ENCODE measurements around the gene IFNGR1. TPM values are rescaled to one million over a fixed set of nuclear protein-coding genes. Genes with fewer than 3 reads are reported as not detected.
"Not testable (repeated sequence)": the region's sequence is repeated elsewhere in the genome, so short reads cannot be mapped to it uniquely, and the experiment has no call there.

The IFNGR1 gene
- 10 to 100 TPM in 11 of 12 donors, not detected in 1; 39.7 to 73.4 (median 53.3) TPM for polyA plus RNA-seq (ENCODE audit: insufficient read length in 12 of 12)
- long read RNA-seq, donor 1, transcript IFNGR1-201 (7 exons, 2,139 nt), result major isoform, 43 of 44 reads
- long read RNA-seq, donor 1, partial matches to known transcripts, result 0 of 44 reads
- long read RNA-seq, donor 1, other reads (novel, unspliced or antisense), result 0 of 44 reads
- long read RNA-seq, donor 2, transcript IFNGR1-201 (7 exons, 2,139 nt), result major isoform, 26 of 26 reads
- long read RNA-seq, donor 2, partial matches to known transcripts, result 0 of 26 reads
- long read RNA-seq, donor 2, other reads (novel, unspliced or antisense), result 0 of 26 reads
- long read RNA-seq, donor 3, partial matches to known transcripts, result 0 of 4 reads
- long read RNA-seq, donor 3, other reads (novel, unspliced or antisense), result 0 of 4 reads
- long read RNA-seq, donor 4, transcript IFNGR1-201 (7 exons, 2,139 nt), result major isoform, 5 of 5 reads
- long read RNA-seq, donor 4, partial matches to known transcripts, result 0 of 5 reads
- long read RNA-seq, donor 4, other reads (novel, unspliced or antisense), result 0 of 5 reads
- long read RNA-seq, donor 5, transcript IFNGR1-201 (7 exons, 2,139 nt), result major isoform, 20 of 21 reads
- long read RNA-seq, donor 5, partial matches to known transcripts, result 0 of 21 reads
- long read RNA-seq, donor 5, other reads (novel, unspliced or antisense), result 0 of 21 reads
- long read RNA-seq, donor 6, transcript IFNGR1-201 (7 exons, 2,139 nt), result major isoform, 19 of 19 reads
- long read RNA-seq, donor 6, partial matches to known transcripts, result 0 of 19 reads
- long read RNA-seq, donor 6, other reads (novel, unspliced or antisense), result 0 of 19 reads
- long read RNA-seq, donor 7, transcript IFNGR1-201 (7 exons, 2,139 nt), result major isoform, 9 of 10 reads
- long read RNA-seq, donor 7, partial matches to known transcripts, result 0 of 10 reads
- long read RNA-seq, donor 7, other reads (novel, unspliced or antisense), result 0 of 10 reads
- long read RNA-seq, donor 8, transcript IFNGR1-201 (7 exons, 2,139 nt), result major isoform, 14 of 16 reads
- long read RNA-seq, donor 8, partial matches to known transcripts, result 0 of 16 reads
- long read RNA-seq, donor 8, other reads (novel, unspliced or antisense), result 0 of 16 reads
- long read RNA-seq, donor 9, transcript IFNGR1-201 (7 exons, 2,139 nt), result major isoform, 16 of 17 reads
- long read RNA-seq, donor 9, partial matches to known transcripts, result 0 of 17 reads
- long read RNA-seq, donor 9, other reads (novel, unspliced or antisense), result 0 of 17 reads
- long read RNA-seq, donor 10, transcript IFNGR1-201 (7 exons, 2,139 nt), result major isoform, 15 of 15 reads
- long read RNA-seq, donor 10, partial matches to known transcripts, result 0 of 15 reads
- long read RNA-seq, donor 10, other reads (novel, unspliced or antisense), result 0 of 15 reads
- long read RNA-seq, donor 11, transcript IFNGR1-201 (7 exons, 2,139 nt), result major isoform, 18 of 18 reads
- long read RNA-seq, donor 11, partial matches to known transcripts, result 0 of 18 reads
- long read RNA-seq, donor 11, other reads (novel, unspliced or antisense), result 0 of 18 reads

- peak; percentile 95 for DNase-seq
These were observed at the start of gene IFNGR1 for GRCh38 chr6:137218917-137219663. TSS of gene IFNGR1 (minus strand) at chr6:137219385. CDS start at chr6:137219327, 58 bp downstream.

GRCh38 chr6:137268911-137269310, 49.7 kb upstream of the IFNGR1 start:
- no peak for DNase-seq

DNA sequence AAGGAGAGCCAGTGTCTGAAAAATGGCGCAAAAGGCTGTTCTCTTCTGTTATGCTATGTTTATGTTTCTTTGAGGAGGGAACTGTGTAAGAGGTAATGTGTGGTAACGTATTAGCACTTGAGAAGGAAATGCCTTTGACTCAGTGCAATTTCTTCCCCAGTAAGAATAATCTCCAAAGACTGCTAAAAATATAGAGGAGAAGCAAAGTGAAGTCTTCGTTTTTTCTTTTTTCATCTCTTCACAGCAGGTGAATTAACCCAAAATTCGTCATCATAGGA, 47.1 kb upstream of the IFNGR1 start:
- DNase-seq, result no peak

DNA sequence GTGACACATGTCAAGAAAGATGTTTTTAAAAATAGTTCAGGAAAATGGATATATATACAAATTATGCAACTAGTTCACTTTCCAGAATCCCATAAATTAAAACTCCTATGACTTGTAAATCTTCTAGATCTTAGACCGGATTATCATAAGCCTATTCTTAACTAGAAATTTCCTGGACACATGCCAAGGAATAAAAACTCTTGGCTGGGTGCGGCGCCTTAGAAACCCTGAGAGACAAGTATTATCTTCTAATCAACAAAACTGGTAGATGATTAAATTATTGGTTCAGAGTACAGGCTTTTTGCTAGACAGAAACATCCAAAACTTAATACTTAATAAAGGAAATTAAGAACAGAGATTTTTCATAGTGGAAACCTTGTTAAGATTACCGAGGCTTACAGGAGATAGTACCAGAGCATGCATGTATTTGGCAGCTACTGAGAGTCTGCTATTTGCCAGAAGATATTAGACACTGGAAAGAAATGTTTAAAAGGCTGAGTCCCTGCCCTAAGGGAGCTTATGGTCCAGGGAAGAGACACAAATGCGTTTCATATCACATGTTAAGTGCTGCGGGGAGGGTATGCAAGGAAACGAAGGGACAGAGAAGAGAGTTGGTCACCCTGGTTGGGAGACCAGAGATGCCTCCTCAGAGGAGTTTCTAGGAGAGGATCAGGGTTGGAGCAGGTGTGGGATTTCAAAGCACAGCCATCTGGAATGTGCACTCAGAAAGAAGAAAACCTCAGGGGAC, 46.5 kb upstream of the IFNGR1 start:
- DNase-seq, result no peak

GRCh38 chr6:137264311-137265075, 45.3 kb upstream of the IFNGR1 start:
- DNase-seq, result no peak

GRCh38 chr6:137261761-137262160, 42.6 kb upstream of the IFNGR1 start:
- no peak for DNase-seq

DNA sequence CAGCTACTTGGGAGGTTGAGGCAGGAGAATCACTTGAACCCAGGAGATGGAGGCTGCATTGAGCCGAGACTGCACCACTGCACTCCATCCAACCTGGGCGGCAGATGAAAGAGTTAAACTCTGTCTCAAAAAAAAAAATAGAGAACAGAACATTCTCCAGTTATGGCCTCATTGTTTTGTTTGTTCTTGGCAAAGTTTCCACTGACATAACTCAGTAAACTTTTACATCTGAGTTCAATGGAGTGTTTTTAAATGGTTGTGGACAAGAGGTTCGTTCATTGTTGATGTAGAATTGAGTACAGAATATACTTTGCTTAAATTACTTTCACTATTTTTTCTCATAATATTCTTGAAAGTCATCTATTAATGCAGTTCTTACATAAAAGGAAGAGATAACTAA, 42.2 kb upstream of the IFNGR1 start:
- DNase-seq, result peak; percentile 37

DNA sequence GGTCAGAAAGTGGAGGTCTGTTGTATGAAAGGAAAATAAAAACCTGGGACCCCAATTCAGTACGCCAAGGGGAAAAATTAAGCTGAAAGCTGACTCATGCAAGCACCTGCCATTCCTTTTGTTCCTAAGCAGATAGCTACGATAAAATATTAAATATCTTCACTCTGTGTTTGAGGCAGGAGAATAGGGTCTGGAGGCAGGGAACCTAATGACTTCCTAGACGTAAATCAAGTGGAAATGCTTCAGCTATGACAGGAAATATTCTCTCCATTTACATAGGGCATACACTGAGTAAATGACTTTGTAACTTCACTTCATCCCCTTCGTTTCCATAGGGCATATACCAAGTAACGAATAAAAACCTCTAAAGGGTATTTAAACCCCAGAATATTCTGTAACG, 41.0 kb upstream of the IFNGR1 start:
- no peak for DNase-seq

- no peak for DNase-seq
These were observed 40.2 kb upstream of the IFNGR1 start for GRCh38 chr6:137259349-137259748.

DNA sequence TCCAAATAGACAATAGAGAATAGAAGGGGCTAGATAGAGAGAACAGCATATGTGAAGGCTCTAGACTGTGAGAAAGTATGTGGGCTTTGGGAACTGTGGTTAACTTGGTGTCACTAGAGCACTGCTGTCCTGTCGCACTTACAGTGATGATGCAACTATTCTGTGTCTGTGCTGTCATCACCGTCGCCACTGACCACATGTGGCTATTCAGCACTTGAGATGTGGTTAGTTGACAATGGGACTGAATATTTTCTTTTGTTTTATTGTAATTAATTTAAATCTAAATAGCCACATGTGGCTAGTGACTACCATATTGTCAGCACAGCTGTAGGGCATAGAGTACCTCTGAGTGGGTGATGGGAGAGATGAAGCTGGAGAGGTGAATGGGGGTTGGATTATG, 39.0 kb upstream of the IFNGR1 start:
- DNase-seq, result no peak

- DNase-seq, result no peak
These were observed 37.3 kb upstream of the IFNGR1 start for GRCh38 chr6:137256350-137257103.

DNA sequence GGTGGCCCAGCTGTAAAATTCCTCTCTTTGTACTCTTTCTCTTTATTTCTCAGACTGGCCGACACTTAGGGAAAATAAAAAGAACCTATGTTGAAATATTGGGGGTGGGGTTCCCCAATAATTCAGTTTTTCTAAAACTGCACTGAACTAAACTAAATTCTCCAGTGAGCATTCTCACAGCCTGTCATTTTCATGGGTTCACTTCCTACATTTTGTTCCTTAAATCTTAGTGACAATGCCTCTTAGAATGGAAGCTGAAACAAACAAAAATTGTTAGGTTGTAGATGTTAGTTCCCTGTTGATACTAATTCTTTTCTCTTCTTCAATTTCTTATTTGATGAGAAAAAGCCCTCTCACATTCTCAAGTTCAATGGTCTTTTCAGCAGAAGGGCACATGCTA, 35.8 kb upstream of the IFNGR1 start:
- no peak for DNase-seq

DNA sequence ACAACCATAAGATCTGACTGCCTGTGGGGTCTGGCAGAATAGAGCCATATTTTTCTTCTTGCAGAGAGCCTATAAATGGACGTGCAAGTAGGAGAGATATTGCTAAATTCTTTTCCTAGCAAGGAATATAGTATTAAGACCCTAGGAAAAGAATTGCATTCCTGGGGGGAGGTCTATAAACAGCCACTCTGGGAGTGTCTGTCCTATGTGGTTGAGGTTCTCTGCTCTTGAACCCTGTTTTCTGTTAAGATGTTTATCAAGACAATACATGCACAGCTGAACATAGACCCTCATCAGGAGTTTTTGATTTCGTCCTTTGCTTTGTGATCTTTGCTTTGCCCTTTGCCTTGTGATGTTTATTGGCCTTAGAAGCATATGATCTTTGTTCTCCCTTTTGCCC, 35.2 kb upstream of the IFNGR1 start:
- not testable (repeated sequence) for DNase-seq

GRCh38 chr6:137248702-137249101, 29.5 kb upstream of the IFNGR1 start:
- DNase-seq, result no peak

- DNase-seq, result no peak
These were observed 28.5 kb upstream of the IFNGR1 start for GRCh38 chr6:137247724-137248123.

- DNase-seq, result no peak
These were observed 27.6 kb upstream of the IFNGR1 start for GRCh38 chr6:137246791-137247202.

GRCh38 chr6:137246164-137246563, 27.0 kb upstream of the IFNGR1 start:
- no peak for DNase-seq

DNA sequence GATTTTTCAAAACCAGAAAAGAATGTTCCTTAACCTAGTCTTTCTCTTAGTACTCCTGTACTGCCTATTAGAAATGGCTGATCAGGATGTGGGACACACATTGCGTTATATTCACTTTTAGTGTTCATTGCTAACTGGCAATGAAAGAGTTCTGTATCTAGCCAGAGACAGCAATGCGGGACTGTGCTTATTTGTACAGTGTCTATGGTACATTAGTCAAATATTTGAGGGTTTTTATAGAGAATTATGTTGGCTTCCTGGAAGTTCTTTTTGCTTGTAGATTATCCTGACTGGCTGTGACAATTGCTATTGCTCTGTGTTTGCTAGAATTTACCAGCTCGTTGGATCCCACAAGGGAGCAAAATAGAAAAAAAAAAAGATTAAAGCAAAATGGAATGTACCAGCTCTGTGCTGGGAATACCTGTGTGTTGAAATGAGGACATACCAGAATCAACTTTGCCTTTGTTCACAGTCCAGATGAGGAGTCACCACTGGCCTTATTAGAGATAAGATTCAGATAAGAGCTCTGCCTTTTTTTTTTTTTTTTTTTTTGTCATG, 22.4 kb upstream of the IFNGR1 start:
- no peak for DNase-seq
